Sciatic nerve (tissue), 2 donors: ENCODE results near the gene SLC35B2. TPM values are rescaled to one million over a fixed set of nuclear protein-coding genes. Genes with fewer than 3 reads are reported as not detected.

Experiments used
- ATAC-seq: fragments of 200-7000 bp; cut with Tn5 transposase; one replicate; pipeline ENCODE4 v1.9.1; 2020; ENCODE audit warnings: mild to moderate bottlenecking, moderate library complexity
- DNase-seq: peaks from one replicate; pipeline ENCODE4 v3.0.0-alpha.2; 2020; ENCODE audit warnings: low spot score
- intact Hi-C: fragments of 100-400 bp; cut with DNase I; formaldehyde crosslinking; loops from one replicate; pipeline ENCODE4 v1.14.2; 2022
- total RNA-seq: library from RNA; stranded (reverse); fragmentation: NEBNext Ultra II Directional; extraction: Animal tissue kit (Norgen Biotek cat#: 25700); gene quantifications from one replicate; pipeline ENCODE4 v1.2.1, GENCODE V29; 2021
- donor health status: DM: no; HTN: no; CAD: no.
- donor health status: DM: no; HTN: no; CAD: no.

The SLC35B2 gene
- total RNA-seq, 1 donor from 2014 or later = 26.8 TPM

DNA sequence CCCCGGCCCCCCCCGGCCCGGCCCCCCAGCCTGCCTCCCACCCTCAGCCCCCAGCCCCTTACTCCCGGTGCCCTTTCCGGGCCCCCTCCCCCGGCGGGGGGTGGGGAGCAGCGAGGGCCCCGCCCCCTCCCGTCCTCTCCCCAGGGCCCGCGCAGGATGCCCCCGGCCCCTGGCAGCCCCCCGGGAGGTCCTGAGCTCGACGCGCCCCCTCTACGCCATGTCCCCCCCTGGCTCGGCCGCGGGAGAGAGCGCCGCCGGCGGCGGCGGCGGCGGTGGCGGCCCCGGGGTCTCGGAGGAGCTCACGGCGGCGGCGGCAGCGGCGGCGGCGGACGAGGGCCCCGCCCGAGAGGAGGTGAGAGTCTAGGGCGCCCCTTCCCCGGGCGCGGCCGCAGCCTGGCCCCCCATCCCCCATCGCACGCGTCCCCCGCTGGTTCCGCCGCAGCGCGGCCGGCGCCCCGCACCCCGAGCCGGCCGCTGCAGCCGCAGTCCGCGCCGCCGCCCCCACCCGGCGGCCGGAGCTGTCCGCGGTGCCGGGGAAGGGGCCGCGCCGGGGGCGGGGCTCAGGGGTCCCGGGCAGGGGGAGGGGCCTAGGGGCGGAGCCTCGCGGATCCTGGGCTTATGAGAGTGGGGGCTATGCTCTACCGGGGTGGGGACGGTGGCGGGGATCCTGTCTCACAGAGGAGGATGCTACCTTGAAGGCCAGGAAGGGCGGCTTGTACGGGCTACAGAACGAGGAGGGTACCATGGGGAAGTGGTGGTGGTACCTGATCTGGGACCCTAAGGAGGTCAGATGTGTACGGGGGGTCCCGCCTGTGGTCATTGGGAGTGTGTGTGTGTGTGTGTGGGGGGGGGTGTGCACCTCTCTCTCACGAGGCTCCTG lies 13.4 kb upstream of the SLC35B2 start:
- intact Hi-C loops = no loop called here
- ATAC-seq (no peak), DNase-seq (no peak)

DNA sequence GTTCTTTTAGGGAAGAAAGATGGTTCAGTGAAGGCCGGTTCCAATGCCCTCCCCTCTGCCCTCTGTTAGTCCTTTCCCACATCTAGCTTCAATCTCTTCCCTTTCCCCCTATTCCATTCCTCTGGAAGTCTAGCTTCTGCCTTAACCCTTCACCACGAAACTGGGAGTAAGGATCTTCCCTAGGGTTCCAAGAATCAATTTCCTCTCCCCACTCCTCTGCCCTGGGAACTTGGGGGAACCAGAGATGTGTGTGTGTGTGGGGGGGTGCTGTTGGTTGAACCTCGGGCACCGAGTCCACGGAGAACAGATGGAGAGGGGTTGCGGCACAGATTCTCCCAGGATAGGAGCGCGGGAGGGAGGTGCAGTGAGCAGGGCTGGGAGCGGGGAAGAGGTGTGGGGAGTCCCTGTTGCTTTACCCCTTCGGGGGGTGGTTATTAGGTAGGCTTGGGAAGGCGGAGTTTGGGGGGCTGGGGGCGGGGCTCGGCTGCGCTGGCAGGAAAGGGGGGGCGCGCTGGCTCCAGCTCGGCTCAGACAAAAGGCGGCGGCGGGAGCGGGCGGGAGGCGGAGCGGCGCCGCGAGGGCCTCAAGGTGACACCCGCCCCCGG lies 12.7 kb upstream of the SLC35B2 start, which contains the start of gene TMEM151B:
Gene TMEM151B, plus strand, starts transcription at position 530 of the 605 bp plus-strand sequence. CDS start 293 bp downstream, outside the sequence.
- DNase-seq (no peak), ATAC-seq (no peak)
- intact Hi-C loops = loop anchor here (5.0 kb wide), 1 partner anchor 1598 kb away; no protein-coding TSS in a partner anchor

DNA sequence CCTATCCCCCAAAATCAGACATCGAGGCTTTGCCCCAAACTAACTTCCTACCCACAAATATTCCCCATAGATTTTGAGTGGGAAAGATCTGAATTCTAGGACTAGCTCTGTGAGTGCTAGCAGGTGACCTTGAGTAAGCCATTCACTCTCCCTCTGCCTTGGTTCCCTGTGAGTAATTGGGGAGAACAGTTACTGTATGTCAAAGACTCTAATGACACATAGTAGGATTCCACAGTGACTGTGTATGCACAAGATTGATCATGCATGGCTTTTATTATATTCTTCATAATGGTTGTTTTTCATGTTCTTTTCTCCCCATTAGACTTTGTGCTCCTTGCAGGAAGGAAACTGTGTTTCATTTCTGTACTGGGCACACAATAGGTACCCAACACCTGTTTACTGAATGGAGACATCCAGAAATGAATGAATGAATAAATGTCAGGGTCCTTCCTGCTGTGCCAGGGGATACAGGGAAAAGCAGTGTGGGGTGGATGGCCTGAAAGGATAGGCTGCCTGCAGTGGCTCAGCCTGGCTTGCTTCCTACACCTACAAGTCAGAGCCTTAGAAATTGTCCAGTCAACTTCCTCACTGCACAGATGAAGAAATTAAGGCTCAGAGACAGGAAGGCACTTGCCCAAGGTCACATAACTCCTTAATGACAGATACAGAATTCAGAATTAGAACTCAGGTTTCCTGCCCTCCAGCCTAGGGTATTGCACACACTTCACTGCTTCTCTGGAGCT lies 12.0 kb upstream of the SLC35B2 start:
- ATAC-seq = no peak
- intact Hi-C loops = loop anchor here (5.0 kb wide), 1 partner anchor 1597 kb away; no protein-coding TSS in a partner anchor
- no peak for DNase-seq

DNA sequence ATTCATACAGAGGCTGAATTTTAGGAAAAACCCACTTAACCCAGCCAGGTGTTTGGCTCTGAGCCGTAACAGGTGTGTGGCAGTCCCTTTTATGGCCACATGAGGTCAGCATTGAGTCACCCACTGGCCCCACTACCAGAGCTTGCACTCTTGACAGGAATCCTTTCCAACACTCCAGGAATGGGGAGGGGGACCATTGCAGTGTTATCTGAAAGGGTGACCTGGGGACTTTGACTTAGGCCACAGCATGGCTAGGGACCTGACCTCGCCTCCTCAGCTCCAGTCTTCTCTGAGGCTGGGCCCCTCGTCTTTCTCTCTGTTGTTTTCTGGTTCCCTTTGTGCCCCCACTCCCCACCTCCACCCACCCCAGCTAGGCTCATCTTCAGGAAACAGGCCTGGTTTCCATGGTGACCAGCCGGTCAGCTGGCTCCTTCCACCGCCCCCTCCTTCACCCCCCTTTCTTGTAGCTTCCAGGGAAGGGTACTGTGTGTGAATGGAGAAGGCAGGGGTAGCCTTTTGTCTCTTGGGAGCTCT lies 10.8 kb upstream of the SLC35B2 start:
- DNase-seq (no peak), ATAC-seq (no peak)
- intact Hi-C loops = loop anchor here (5.0 kb wide), 1 partner anchor 1596 kb away; no protein-coding TSS in a partner anchor

DNA sequence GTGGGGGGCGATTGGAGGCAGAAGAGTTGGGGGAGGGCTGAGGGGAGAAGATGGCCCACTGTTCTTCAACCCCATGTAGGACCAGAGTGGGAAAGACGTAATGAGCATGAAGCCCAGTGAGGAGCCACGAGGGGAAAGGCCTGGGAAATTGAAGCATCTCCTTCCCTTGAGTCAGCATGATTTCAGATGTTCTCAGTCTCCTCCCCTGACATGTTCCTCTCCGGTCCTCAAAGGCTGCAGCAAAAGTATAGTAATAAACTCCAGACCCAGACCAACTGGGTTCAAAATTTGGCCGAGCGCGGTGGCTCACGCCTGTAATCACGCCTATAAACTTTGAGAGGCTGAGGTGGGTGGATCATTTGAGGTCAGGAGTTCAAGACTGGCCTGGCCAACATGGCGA lies 9.9 kb upstream of the SLC35B2 start:
- ATAC-seq = no peak
- no peak for DNase-seq
- intact Hi-C loops = loop anchor here (5.0 kb wide), 1 partner anchor 1595 kb away; no protein-coding TSS in a partner anchor

DNA sequence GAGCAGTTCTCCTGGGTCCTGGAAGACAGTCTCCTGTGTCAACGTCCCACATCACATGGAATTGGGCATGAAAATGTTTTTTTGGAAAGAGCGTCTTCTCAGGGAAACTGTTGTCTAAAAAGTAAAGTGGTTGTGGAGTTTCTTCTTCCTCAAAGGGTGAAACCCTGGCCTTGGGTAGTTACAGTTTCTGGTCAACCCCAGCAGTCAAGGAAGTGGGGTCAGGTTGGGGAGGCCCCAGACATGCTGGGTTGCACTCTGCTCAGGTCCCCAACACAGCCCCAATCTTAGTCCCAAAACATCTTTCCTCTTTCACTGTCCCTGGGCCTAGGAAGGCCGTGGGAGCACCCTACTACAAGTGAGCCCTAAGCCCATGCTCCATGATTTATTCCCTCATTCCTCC lies 9.0 kb upstream of the SLC35B2 start:
- DNase-seq = no peak
- ATAC-seq = no peak
- intact Hi-C loops = loop anchor here (5.0 kb wide), 1 partner anchor 1594 kb away; no protein-coding TSS in a partner anchor

DNA sequence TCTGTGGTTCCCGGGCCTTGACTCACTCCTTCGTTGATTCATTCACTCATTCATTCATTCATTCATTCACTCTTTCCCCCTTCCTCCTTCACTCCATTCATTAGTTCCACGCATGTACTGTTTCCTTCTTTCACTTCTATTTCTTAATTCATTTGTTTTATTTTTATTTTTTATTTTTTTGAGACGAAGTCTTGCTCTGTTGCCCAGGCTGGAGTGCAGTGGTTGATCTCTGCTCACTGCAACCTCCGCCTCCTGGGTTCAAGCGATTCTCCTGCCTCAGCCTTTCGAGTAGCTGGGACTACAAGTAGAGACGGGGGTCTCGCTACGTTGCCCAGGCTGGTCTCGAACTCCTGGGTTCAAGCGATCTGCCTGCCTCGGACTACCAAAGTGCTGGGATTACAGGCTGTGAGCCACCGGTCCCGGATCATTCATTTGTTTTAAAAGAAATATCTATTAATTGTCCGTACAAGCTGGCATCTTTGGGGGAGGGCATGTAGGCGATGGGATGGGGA lies 8.4 kb upstream of the SLC35B2 start:
- DNase-seq (no peak), ATAC-seq (no peak)
- intact Hi-C loops = loop anchor here (5.0 kb wide), 1 partner anchor 1593 kb away; no protein-coding TSS in a partner anchor

DNA sequence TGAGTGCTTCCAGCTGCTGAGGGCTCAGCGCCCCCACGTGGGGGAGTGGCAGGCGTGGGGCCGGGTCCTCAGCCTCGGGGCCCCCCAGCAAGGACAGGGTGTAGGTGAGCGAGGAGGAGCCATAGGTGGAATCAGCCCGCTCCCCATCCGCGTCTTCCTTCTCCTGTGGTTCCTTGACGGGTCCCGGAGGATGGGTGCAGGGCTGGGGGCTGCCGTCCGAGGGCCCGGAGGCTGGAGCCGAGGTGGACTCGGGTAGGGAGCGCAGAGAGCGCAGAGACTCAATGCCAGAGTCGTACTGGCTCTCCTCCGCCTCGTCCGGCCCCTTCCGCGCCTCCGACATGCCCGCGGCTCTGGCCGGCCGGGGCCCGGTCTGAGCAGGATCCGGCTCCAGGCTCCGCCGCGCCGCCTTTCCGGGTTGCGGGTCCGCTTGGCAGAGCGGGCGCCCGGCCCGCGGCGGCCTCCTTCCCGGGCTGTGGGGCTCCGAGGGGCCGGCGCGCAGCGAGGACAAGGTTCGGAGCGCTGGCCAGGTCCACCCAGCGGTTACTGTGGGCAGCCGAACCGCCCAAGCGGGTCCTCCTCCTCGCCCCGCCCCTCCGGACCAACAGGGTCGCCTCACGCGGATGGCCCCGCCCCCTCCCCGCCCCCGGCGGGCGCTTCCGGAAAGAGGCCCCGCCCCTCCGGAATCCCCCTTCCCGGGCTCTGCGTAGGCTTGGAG lies 7.8 kb upstream of the SLC35B2 start, which contains the start of gene NFKBIE:
Gene NFKBIE, minus strand, starts transcription at position 545 of the 715 bp plus-strand sequence. Its CDS starts 205 bp downstream, at position 340.
- intact Hi-C loops = loop anchor here (5.0 kb wide), 1 partner anchor 1593 kb away; no protein-coding TSS in a partner anchor
- ATAC-seq (peak; percentile 94), DNase-seq (peak; percentile 99)

DNA sequence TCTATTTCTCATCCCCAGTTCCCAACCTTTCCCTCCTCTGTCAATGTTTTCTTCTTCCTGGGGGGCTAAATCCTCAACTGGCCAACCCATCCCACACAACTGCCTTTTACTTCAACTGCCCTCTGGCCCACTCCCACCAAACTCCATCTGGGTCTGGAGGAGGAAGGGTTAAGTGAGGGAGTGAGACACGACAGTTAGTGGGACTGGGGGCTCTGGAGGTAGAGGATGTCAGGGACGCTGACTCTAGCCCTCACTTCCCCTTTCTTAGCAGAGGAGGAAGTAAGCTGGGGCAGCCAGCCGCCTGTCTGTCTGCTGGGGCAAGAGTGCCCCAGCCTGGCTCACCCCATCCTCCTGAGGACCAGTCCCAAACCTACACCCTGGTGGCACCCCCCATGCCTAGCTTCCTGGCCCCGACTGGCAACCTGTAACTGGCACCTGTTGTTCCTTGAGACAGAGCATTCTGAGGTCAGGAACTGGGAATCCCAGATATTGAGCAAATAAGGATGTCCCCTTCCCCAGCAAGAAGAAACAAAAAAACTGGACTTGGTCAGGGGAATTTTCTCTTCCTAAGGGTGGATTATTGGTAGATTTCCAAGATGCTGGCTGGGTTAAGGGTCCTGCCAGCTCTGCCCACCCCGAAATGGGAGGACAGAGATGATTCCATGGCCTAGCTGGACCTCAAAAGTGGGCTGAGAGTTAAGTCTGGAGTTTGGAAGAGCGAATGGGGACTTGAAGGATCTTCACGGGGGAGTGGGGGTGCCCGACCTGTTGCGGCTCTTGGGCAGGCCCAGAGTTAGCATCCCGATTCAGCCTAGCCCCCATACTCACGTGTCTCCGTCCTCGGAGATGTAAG lies 7.1 kb upstream of the SLC35B2 start:
- DNase-seq = no peak
- intact Hi-C loops = loop anchor here (5.0 kb wide), 1 partner anchor 1592 kb away; no protein-coding TSS in a partner anchor
- peak; percentile 29 for ATAC-seq

DNA sequence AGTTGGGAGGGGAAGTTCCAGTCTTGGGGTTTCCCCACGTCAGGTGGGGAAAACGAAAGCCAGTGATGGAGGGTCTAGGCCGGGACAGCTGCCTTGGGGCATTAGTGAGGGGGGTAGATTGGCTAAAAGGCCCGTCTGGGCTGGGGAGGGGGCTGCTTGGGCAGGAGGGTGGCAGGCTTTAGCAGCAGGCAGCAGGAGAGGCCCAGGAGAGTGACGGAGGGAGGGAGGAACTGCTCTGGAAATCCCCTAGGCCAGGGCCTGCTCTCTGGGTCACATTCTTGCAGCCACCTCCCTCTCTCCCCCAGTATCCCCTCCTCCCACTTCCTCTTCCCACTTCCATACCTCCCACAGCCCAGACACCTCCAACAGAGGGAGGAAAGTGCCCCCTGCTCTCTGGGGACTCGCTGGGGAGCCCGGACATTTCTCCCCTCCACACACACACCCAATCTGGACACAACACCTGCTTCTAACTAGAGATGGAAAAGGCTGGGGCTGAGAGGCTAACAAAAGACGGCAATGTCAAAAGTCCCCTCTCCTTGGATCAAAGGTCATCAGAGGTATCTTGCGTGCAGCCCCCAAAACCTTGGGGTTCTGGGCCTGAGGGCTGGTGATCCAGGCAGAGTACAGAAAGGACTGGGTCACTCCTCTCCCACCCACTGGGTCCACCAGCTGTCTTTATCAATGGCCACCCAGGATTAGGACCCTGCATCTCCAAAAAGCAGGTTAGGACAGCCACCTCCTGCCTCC lies 6.2 kb upstream of the SLC35B2 start:
- ATAC-seq (no peak), DNase-seq (no peak)
- intact Hi-C loops = no loop called here

DNA sequence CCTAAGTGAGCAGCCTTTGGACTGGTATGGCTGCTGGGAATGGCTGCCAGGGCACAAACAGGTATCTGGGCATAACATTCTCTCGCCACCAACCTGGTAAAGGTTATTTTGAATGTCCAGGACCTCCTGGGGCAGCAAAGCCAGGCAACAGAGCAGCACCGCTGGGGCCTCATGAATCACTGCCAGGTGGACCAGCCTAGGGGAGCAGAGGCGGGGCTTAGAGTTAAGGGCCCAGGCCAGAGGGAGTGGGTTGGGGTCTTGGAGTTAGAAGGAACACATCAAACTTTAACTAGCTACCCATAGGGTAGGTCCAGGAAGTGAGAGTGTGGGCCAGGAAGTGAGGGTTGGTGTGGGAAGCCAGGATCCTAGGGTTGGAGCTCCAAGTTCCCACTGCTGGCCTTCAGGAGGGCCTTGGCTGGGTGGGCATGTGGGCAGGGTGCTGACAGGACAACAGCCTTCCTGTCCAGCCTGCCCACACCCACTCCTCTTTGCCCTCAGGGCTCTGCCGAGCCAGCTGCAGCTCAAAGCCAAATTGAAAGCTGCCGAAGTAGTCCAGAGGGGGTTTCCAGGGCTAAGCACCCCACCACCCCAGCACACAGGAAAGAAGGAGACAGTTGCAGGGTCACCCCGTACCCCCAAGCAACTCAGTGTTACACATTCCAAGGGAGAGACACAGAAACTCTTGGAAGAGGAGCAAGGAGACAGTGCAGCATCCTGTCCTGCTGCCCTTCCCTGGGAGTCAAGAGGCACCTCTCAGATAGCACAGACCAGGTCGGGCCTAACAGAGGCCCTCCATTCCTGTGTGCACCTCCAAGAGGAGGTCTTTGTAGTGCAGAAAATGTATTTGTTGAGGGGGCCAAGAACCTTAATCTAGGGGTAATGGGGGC lies 5.4 kb upstream of the SLC35B2 start:
- intact Hi-C loops = no loop called here
- no peak for ATAC-seq

DNA sequence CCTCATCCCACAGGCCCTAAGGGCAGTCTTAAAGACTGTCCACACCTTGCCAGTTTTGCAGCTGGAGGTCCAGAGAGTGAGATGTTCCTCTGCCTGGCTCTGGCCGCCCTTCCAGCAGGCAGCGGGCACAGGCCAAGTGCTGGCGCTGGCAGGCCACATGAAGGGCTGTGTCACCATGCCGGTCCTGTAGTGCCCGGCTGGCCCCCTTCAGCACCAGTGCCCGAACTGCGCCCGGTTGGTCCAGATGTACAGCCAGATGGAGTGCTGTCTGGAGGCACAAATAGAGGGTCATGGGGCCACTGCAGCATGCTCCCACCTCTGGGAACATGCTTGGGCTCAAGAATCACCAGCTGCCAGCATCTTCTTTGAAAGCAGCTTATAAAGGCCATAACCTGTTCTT lies 4.3 kb upstream of the SLC35B2 start:
- DNase-seq (no peak), ATAC-seq (no peak)
- intact Hi-C loops = no loop called here

More for the DNA sequence above, 5.4 kb upstream of the SLC35B2 start:
- no peak for DNase-seq

DNA sequence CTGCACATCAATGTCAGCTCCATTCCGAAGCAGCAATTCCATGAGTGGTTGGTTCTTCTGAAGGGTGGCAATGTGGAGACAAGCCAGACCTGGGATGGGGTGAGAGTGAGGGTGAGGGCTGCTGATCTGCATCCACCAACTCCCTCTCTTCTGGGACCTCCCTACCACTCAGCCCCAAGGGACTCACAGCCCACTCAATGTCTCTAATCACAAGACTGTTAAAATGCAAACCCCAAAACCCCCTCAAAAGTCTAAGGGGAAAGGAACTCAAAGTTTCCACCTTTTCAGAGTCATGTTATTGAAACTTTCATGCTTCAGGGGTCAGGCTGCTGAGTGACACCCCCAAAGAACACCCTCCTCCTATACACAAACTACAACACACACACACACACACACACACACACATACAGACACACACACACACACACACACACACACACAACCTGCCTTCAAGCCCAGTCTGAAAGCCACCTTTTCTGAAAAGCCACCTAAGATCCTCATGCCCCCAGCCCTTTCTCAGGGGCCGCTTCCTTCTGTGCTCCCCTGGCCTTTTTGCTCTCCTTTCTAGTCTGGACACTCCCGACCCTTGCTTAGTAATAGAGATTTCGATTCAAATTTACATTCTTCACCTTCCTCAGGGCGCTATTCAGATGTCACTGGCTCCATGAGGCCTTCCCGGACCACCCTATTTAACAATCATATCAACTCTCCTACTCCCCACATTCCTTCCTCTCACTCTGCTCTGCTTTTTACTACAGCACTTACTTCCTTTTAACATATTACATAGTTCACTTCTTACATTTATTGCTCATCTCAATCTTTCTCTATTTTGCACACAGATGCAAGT lies 3.3 kb upstream of the SLC35B2 start:
- DNase-seq (no peak), ATAC-seq (no peak)
- intact Hi-C loops = no loop called here

DNA sequence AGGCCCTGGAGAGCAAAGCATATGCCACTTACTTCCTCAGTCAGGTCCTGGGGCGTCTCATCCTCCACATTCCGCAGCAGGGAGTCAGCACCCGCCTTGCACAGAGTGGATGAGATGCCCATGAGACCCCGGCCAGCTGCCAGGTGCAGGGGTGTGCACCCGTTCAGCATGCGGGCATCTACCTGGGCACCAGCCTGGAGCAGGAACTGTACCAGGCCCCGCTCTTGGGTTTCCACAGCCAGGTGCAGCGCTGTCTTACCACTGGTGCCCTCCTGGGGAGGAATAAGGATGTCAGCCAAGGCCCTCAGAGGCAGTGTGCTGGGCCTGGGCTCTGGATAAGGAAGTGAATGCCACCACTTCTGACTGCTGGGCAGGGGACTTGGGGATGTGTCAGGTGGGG lies 2.7 kb upstream of the SLC35B2 start:
- DNase-seq (no peak), ATAC-seq (no peak)
- intact Hi-C loops = no loop called here

DNA sequence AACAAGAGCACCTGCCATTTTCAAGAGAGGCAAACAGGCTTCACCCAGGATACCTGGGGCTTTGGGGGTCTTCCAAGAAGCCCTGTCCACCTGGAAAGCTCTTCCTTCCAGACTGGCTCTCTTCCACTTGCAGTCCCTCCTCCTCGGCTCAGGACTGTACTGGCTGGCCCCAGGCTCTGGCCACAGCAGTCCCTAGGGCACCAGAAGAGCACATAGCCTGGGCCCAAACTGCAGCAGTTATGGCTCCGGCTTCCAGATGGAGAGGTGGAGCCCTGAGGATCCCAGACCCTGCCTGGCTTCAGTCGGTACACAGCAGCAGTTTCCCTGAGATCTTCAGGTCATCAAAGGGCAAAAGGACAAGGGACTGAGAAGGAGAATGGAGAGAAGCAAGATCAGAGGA lies 1.6 kb upstream of the SLC35B2 start:
- no peak for DNase-seq
- intact Hi-C loops = no loop called here
- no peak for ATAC-seq
